Caco-2 (cell line): Measurements from ENCODE around the gene BABAM2. TPM values are rescaled to one million over a fixed set of nuclear protein-coding genes. Genes with fewer than 3 reads are reported as not detected.
A peak's percentile ranks its signal among the peaks of the same experiment; 100 is the strongest.

Experiments used
- BruUV-seq: library from RNA; stranded (reverse); fragments of 400-500 nt; replicated peaks from 2 replicates; lab custom pipeline; 2021; lab: Mats Ljungman, UMichigan
- CTCF ChIA-PET: fragments of 300-600 bp; sonication (Branson Sonifier 250); formaldehyde crosslinking; loops from one replicate; lab custom pipeline; 2022; ENCODE audit warnings: antibody characterized with exemption; lab: Charles Lee
- POLR2A ChIA-PET: fragments of 300-600 bp; sonication (Branson Sonifier 250); formaldehyde crosslinking; loops from one replicate; lab custom pipeline; 2022; ENCODE audit warnings: antibody characterized with exemption; lab: Charles Lee
- DNase-seq, 2 experiments: peaks; one replicate each; pipeline versions ENCODE4 v3.0.0 to v3.0.0-alpha.2; 2020 to 2022
- H3K27me3 ChIP-seq: replicated peaks from 2 replicates; pipeline ENCODE4 v1.6.0; 2011; ENCODE audit warnings: low read length; ENCODE audit not compliant: control insufficient read depth, insufficient read depth
- H3K36me3 ChIP-seq: 2 replicates; pipeline ENCODE4 v1.5.1; 2011; ENCODE audit warnings: low read length; ENCODE audit not compliant: control insufficient read depth, insufficient read depth
- H3K4me1 ChIP-seq: fragments of 250-450 bp; sonication (Bioruptor Pico); 2 replicates; pipeline ENCODE4 v1.5.1; 2020; ENCODE audit warnings: mild to moderate bottlenecking
- H3K4me3 ChIP-seq: 2 replicates; pipeline ENCODE4 v1.5.1; 2011; ENCODE audit warnings: low read depth, mild to moderate bottlenecking, control low read depth, low read length
- H3K9me3 ChIP-seq: fragments of 250-450 bp; sonication (Bioruptor Pico); 2 replicates; pipeline ENCODE4 v1.5.1; 2020; ENCODE audit warnings: mild to moderate bottlenecking, moderate library complexity
- H3K27ac Mint-ChIP-seq: one replicate; pipeline ENCODE4 v1.8.0; 2022; ENCODE audit warnings: mixed read lengths; ENCODE audit not compliant: unreplicated experiment
- H3K27me3 Mint-ChIP-seq: one replicate; pipeline ENCODE4 v1.8.0; 2022; ENCODE audit warnings: mixed read lengths; ENCODE audit not compliant: insufficient read depth, unreplicated experiment
- H3K36me3 Mint-ChIP-seq: one replicate; pipeline ENCODE4 v1.8.0; 2022; ENCODE audit warnings: mild to moderate bottlenecking, mixed read lengths; ENCODE audit not compliant: insufficient read depth, unreplicated experiment
- H3K4me1 Mint-ChIP-seq: one replicate; pipeline ENCODE4 v1.8.0; 2022; ENCODE audit warnings: low read depth, mixed read lengths; ENCODE audit not compliant: unreplicated experiment
- H3K4me3 Mint-ChIP-seq: one replicate; pipeline ENCODE4 v1.8.0; 2022; ENCODE audit warnings: mild to moderate bottlenecking, moderate library complexity, mixed read lengths; ENCODE audit not compliant: unreplicated experiment
- H3K9me3 Mint-ChIP-seq: one replicate; pipeline ENCODE4 v1.8.0; 2022; ENCODE audit warnings: mixed read lengths; ENCODE audit not compliant: unreplicated experiment
- intact Hi-C: fragments of 100-400 bp; cut with micrococcal nuclease; formaldehyde crosslinking; loops from one replicate; pipeline ENCODE4 v1.10.0; 2022; ENCODE audit not compliant: unreplicated experiment
- total RNA-seq: library from RNA; stranded (reverse); gene quantifications from 2 replicates; pipeline ENCODE4 v1.2.3, GENCODE V29; 2022
- TF ChIP-seq, protein P1 (sequence below), 2 experiments: fragments of 200-600 bp in 1 of 2; IDR thresholded peaks; 1 replicate in 1 of 2; 2 replicates in 1 of 2; pipeline versions ENCODE4 v1.5.1 to v1.8.0; 2011 to 2022; ENCODE audit warnings: antibody characterized with exemption in 1 of 2, control low read depth in 1 of 2, inconsistent platforms in 1 of 2, low read depth in 1 of 2, low read length in 1 of 2, mild to moderate bottlenecking in 1 of 2, moderate library complexity in 1 of 2; ENCODE audit not compliant: insufficient read depth in 1 of 2, severe bottlenecking in 1 of 2, unreplicated experiment in 1 of 2

The BABAM2 gene
- total RNA-seq, 1 experiment from 2014 or later, result 57.3 TPM

DNA sequence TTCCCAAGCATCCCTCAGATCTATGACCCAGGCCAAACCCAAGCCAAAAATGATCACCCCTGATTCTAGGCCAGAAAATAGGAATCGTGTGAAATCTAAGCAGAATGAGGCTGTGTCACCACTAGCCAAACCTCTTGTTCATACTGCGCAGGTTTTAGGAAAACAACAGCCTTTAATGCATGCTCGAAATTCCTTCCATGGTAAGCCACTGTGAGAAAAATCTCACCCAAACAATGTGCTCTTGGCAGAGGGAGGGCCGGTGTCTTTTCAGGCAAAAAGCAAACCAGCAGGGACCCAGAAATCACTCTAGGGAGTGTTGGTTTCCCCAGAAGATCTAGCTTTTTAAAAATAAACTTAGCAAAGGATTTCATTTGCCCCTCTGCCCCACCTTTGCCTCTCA, 430.9 kb downstream of the BABAM2 start:
- TF ChIP-seq, protein P1, sequence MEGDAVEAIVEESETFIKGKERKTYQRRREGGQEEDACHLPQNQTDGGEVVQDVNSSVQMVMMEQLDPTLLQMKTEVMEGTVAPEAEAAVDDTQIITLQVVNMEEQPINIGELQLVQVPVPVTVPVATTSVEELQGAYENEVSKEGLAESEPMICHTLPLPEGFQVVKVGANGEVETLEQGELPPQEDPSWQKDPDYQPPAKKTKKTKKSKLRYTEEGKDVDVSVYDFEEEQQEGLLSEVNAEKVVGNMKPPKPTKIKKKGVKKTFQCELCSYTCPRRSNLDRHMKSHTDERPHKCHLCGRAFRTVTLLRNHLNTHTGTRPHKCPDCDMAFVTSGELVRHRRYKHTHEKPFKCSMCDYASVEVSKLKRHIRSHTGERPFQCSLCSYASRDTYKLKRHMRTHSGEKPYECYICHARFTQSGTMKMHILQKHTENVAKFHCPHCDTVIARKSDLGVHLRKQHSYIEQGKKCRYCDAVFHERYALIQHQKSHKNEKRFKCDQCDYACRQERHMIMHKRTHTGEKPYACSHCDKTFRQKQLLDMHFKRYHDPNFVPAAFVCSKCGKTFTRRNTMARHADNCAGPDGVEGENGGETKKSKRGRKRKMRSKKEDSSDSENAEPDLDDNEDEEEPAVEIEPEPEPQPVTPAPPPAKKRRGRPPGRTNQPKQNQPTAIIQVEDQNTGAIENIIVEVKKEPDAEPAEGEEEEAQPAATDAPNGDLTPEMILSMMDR (IDR thresholded peaks at IDR 0.05; ENCODE audit: insufficient read depth in 1 of 2, low read depth in 1 of 2, low read length in 1 of 2, severe bottlenecking in 1 of 2, unreplicated experiment in 1 of 2), result no peak
- H3K4me3 ChIP-seq, result no peak overlapping the region
- H3K4me1 ChIP-seq, result peaks cover 9% of the 10 kb centered on the region; the same call in 1 of the 2 replicates
- Mint-ChIP-seq H3K4me3 (no peak overlapping the region), H3K27ac (peak overlapping the region; percentile 32), H3K27me3 (no peaks in the 10 kb centered on the region), H3K36me3 (no peaks in the 10 kb centered on the region), H3K4me1 (peaks cover 8% of the 10 kb centered on the region), H3K9me3 (no peaks in the 10 kb centered on the region)
- H3K9me3 ChIP-seq, result no peaks in the 10 kb centered on the region
- BruUV-seq, result no TSS peak
- no peak for DNase-seq
- ChIA-PET POLR2A (no interaction called here), CTCF (interaction anchor here (0.5 kb wide), 1 partner anchor 318 kb away, joined by 3 read pairs; no protein-coding TSS in a partner anchor)
- intact Hi-C loops, result no loop called here
- H3K27me3 ChIP-seq, result no peaks in the 10 kb centered on the region
- H3K36me3 ChIP-seq, result no peaks in the 10 kb centered on the region

DNA sequence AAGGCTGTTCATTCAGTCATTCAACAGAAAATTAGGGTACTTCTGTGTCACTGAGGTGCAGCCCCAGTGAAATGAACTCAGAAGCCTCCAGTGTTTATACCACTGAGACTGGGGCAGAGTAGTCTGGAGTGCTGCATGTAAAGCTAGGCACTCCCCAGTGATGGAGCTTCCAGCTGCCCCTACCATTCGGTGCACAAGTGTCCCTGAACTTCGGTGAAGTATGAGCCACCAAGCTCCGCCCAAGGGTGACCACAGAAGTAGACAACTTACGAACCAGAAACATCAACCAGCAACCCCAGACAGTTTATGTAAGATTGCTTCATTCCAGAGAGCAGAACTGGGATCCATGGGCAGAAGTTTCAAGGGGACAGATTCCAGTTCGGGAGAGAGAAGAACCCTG, 431.5 kb downstream of the BABAM2 start:
- no peaks in the 10 kb centered on the region for H3K9me3 ChIP-seq
- H3K36me3 ChIP-seq, result no peaks in the 10 kb centered on the region
- intact Hi-C loops, result no loop called here
- Mint-ChIP-seq H3K4me1 (peaks cover 8% of the 10 kb centered on the region), H3K9me3 (no peaks in the 10 kb centered on the region), H3K4me3 (no peak overlapping the region), H3K36me3 (no peaks in the 10 kb centered on the region), H3K27ac (no peak overlapping the region), H3K27me3 (no peaks in the 10 kb centered on the region)
- CTCF ChIA-PET, result interaction anchor here (0.5 kb wide), 2 partner anchors 67 to 318 kb away, joined by 3 read pairs; no protein-coding TSS in a partner anchor
- TF ChIP-seq, protein P1 (IDR thresholded peaks at IDR 0.05; ENCODE audit: insufficient read depth in 1 of 2, low read depth in 1 of 2, low read length in 1 of 2, severe bottlenecking in 1 of 2, unreplicated experiment in 1 of 2), result no peak
- no peak for DNase-seq
- no TSS peak for BruUV-seq
- POLR2A ChIA-PET, result no interaction called here
- no peaks in the 10 kb centered on the region for H3K27me3 ChIP-seq
- peaks cover 9% of the 10 kb centered on the region; the same call in 1 of the 2 replicates for H3K4me1 ChIP-seq
- H3K4me3 ChIP-seq, result no peak overlapping the region

DNA sequence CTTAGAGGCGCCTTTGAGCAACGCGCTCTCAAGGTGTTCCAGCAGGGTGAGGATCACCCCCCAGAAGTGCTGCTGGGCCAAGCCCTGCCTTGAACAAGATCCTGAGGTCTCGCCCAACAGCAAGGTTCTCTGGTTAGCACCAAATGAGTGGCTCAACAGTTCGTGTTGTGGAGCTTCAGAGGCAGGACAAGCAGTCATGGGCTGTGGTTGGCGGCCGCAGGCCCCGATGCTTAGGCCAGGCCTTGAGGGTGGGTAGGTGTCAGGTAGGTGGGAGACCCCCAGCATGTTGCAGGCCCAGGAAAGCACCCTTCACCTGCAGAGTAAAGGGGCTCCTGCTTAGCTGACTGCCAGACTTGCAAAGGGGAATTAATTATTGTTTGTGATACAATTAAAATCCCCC, 431.9 kb downstream of the BABAM2 start:
- intact Hi-C loops, result no loop called here
- Histone ChIP-seq H3K9me3 (no peaks in the 10 kb centered on the region), H3K4me1 (peaks cover 9% of the 10 kb centered on the region; the same call in 1 of the 2 replicates), H3K36me3 (no peaks in the 10 kb centered on the region), H3K27me3 (no peaks in the 10 kb centered on the region), H3K4me3 (no peak overlapping the region)
- no TSS peak for BruUV-seq
- Mint-ChIP-seq H3K9me3 (no peaks in the 10 kb centered on the region), H3K27me3 (no peaks in the 10 kb centered on the region), H3K4me3 (no peak overlapping the region), H3K4me1 (peaks cover 8% of the 10 kb centered on the region), H3K36me3 (no peaks in the 10 kb centered on the region), H3K27ac (no peak overlapping the region)
- TF ChIP-seq, protein P1 (IDR thresholded peaks at IDR 0.05; ENCODE audit: insufficient read depth in 1 of 2, low read depth in 1 of 2, low read length in 1 of 2, severe bottlenecking in 1 of 2, unreplicated experiment in 1 of 2), result no peak
- ChIA-PET CTCF (no interaction called here), POLR2A (no interaction called here)
- DNase-seq, result no peak
